Breast epithelium (tissue), 3 donors: ENCODE data around the gene RAP1GAP2.

Experiments used
- CTCF ChIP-seq, 3 donors: fragments of 450-650 bp; IDR thresholded peaks; one replicate each; pipeline ENCODE4 v1.5.1; 2016 to 2017; ENCODE audit warnings: antibody characterized with exemption in 3 of 3, mild to moderate bottlenecking in 3 of 3, moderate library complexity in 3 of 3
- POLR2A ChIP-seq: fragments of 450-650 bp; IDR thresholded peaks from one replicate; pipeline ENCODE4 v1.6.1; 2016; ENCODE audit warnings: antibody characterized with exemption, mild to moderate bottlenecking, moderate library complexity

- TF ChIP-seq CTCF (IDR thresholded peaks at IDR 0.05) (no peak), POLR2A (no peak)
Measured at GRCh38 chr17:3017936-3018335, 221.7 kb downstream of the RAP1GAP2 start.
